HepG2 (cell line): ENCODE measurements around the gene FXYD5. TPM values are rescaled to one million over a fixed set of nuclear protein-coding genes. Genes with fewer than 3 reads are reported as not detected.

Experiments
- ARHGAP35 ChIP-seq: sonication (generic); formaldehyde crosslinking; IDR thresholded peaks from 2 replicates; pipeline ENCODE4 v1.9.0; 2022; ENCODE audit warnings: mild to moderate bottlenecking, inconsistent platforms, moderate library complexity, missing genetic modification reagents, borderline replicate concordance
- ELF3 ChIP-seq: IDR thresholded peaks from 2 replicates; pipeline ENCODE4 v1.6.1; 2016; ENCODE audit warnings: missing genetic modification reagents, missing compliant biosample characterization
- FOXC1 ChIP-seq: sonication (generic); formaldehyde crosslinking; IDR thresholded peaks from 2 replicates; pipeline ENCODE4 v1.8.0; 2022; ENCODE audit warnings: mild to moderate bottlenecking, missing genetic modification reagents, borderline replicate concordance
- MBNL3 ChIP-seq: fragments of 250-450 bp; sonication (Bioruptor Pico); conservative IDR thresholded peaks from 2 replicates; pipeline ENCODE4 v1.8.0; 2022; ENCODE audit warnings: mild to moderate bottlenecking, inconsistent platforms
- STAT6 ChIP-seq: sonication (generic); formaldehyde crosslinking; IDR thresholded peaks from 2 replicates; pipeline ENCODE4 v1.4.0; 2020; ENCODE audit warnings: missing genetic modification reagents, mild to moderate bottlenecking, borderline replicate concordance
- ZBTB43 ChIP-seq: sonication (generic); formaldehyde crosslinking; conservative IDR thresholded peaks from 2 replicates; pipeline ENCODE4 v1.4.0; 2020; ENCODE audit warnings: missing genetic modification reagents
- ZNF17 ChIP-seq: sonication (generic); formaldehyde crosslinking; IDR thresholded peaks from 2 replicates; pipeline ENCODE4 v1.5.0; 2020; ENCODE audit warnings: mild to moderate bottlenecking, missing genetic modification reagents
- ZNF3 ChIP-seq: IDR thresholded peaks from 2 replicates; pipeline ENCODE4 v1.7.0; 2017; ENCODE audit warnings: inconsistent platforms
- ZNF574 ChIP-seq: sonication (generic); formaldehyde crosslinking; IDR thresholded peaks from 2 replicates; pipeline ENCODE4 v1.4.0; 2020; ENCODE audit warnings: missing genetic modification reagents
- ZNF687 ChIP-seq: sonication (generic); formaldehyde crosslinking; IDR thresholded peaks from 2 replicates; pipeline ENCODE4 v1.5.1; 2020; ENCODE audit warnings: mild to moderate bottlenecking, missing genetic modification reagents, moderate library complexity
- ZSCAN30 ChIP-seq: sonication (generic); formaldehyde crosslinking; IDR thresholded peaks from 2 replicates; pipeline ENCODE4 v1.5.0; 2020; ENCODE audit warnings: mild to moderate bottlenecking, missing genetic modification reagents
- polyA plus RNA-seq, 8 experiments: library from polyadenylated mRNA; depleted of rRNA in 3 of 8; stranded (reverse) in 7 of 8; unstranded in 1 of 8; fragments of >200 nt; fragmentation: Illumina TruSeq in 4 of 8; extraction: Trizol in 4 of 8; gene quantifications; 2 replicates each; pipeline versions ENCODE4 v1.2.1 to v1.2.3, GENCODE V29; 2011 to 2016; ENCODE audit warnings: low read depth in 4 of 8, missing spikeins in 1 of 8, mixed read lengths in 1 of 8; ENCODE audit not compliant: insufficient read depth in 1 of 8
- total RNA-seq, 5 experiments: library from RNA; depleted of rRNA; stranded (reverse); fragments of >200 nt; fragmentation: Illumina TruSeq; extraction: Trizol; gene quantifications; 2 replicates each; pipeline ENCODE4 v1.2.3, GENCODE V29; 2016; ENCODE audit warnings: low read depth in 1 of 5

FXYD5 gene
- total and polyA plus RNA-seq, 2 of the 13 experiments (the other 11 are each of a cell fraction or from before 2014, with no cell fraction given) = 0.65 TPM; not detected in 1

GRCh38 chr19:35112995-35113688, 41.4 kb upstream of the FXYD5 start (continued):
- TF ChIP-seq ARHGAP35 (CRISPR knock-in tag) (no peak), ZNF574 (CRISPR knock-in tag) (0 out of 2 replicates have a peak, but pooled peaks have one; percentile 36), ZNF687 (peak; percentile 74), ZBTB43 (CRISPR knock-in tag) (no peak), ZNF17 (CRISPR knock-in tag) (no peak), ZNF3 (CRISPR knock-in tag) (no peak), ELF3 (CRISPR knock-in tag) (no peak), ZSCAN30 (CRISPR knock-in tag) (no peak), FOXC1 (CRISPR knock-in tag) (no peak), MBNL3 (CRISPR knock-in tag) (no peak), STAT6 (CRISPR knock-in tag) (no peak)
